ENCODE measurements around the gene OXER1. TPM values are rescaled to one million over a fixed set of nuclear protein-coding genes. Genes with fewer than 3 reads are reported as not detected.

Gene OXER1
- polyA plus RNA-seq, 2 of the 4 experiments (the other 2 are of a cell fraction): not detected

- Histone ChIP-seq H3K27ac (peak overlapping the region; percentile 88 to 92), H3K4me3 (peak overlapping the region; percentile 45), H3K4me1 (peaks cover 10% of the 10 kb centered on the region), H3K4me2 (peak overlapping the region; percentile 78), H3K9me3 (no peaks in the 10 kb centered on the region)
- CTCF ChIA-PET: interaction anchor here (0.6 to 5.7 kb wide), 17 partner anchors 9 to 776 kb away, joined by 3 to 56 read pairs (median 4); no protein-coding TSS in a partner anchor
- 4% methylated on average over 38 of the region's 83 CpGs for whole genome bisulfite sequencing (ENCODE audit: missing lambda C conversion rate)
- POLR2A ChIA-PET: interaction anchor here (0.6 to 2.7 kb wide), 23 partner anchors 9 to 802 kb away, joined by 3 to 24 read pairs (median 4); partner anchors contain the start of genes THADA and ZFP36L2
- FAIRE-seq (no peak), DNase-seq (ENCODE audit: low read depth in 1 of 2, low spot score in 1 of 2) (peak; percentile 92 to 98), ATAC-seq (peak; percentile 84 to 88)
- TF ChIP-seq MAX (IDR thresholded peaks at IDR 0.05) (peak; percentile 77), POLR2AphosphoS2 (conservative IDR thresholded peaks at IDR 0.05; ENCODE audit: low read length) (no peak), ATOH8 (CRISPR knock-in tag; IDR thresholded peaks at IDR 0.05; ENCODE audit: low read depth) (no peak), FOSB (CRISPR knock-in tag; IDR thresholded peaks at IDR 0.05) (no peak), ZNF302 (CRISPR knock-in tag; IDR thresholded peaks at IDR 0.05) (no peak), KDM5A (IDR thresholded peaks at IDR 0.05) (no peak), POLR2A (IDR thresholded peaks at IDR 0.05; ENCODE audit: low read length) (peak; percentile 87), MAFK (IDR thresholded peaks at IDR 0.05; ENCODE audit: partially characterized antibody) (no peak), ZFP36 (IDR thresholded peaks at IDR 0.05; ENCODE audit: borderline replicate concordance, partially characterized antibody) (no peak), RCOR1 (IDR thresholded peaks at IDR 0.05; ENCODE audit: low read depth, low read length) (no peak; the same call in 1 of the 2 replicates), EP300 (IDR thresholded peaks at IDR 0.05) (no peak), JUNB (IDR thresholded peaks at IDR 0.05) (no peak), HOXA7 (CRISPR knock-in tag; IDR thresholded peaks at IDR 0.05) (no peak), SREBF2 (IDR thresholded peaks at IDR 0.05) (peak; percentile 98), RARB (CRISPR knock-in tag; IDR thresholded peaks at IDR 0.05) (no peak), ZSCAN20 (CRISPR knock-in tag; IDR thresholded peaks at IDR 0.05) (no peak), CTCF (IDR thresholded peaks at IDR 0.05) (peak; percentile 3; the same call in 1 of the 3 replicates), BCL3 (IDR thresholded peaks at IDR 0.05) (peak; percentile 90; the same call in 2 of the 3 replicates), JUN (IDR thresholded peaks at IDR 0.05) (peak; percentile 91 to 98; a peak in 4 of 5 replicates), RFX5 (IDR thresholded peaks at IDR 0.05) (no peak), NFE2L2 (conservative IDR thresholded peaks at IDR 0.05; ENCODE audit: low read length) (no peak), KDM1A (IDR thresholded peaks at IDR 0.05; ENCODE audit: low read depth) (no peak), EHF (CRISPR knock-in tag; IDR thresholded peaks at IDR 0.05) (no peak), FOXS1 (CRISPR knock-in tag; IDR thresholded peaks at IDR 0.05) (no peak), USF2 (IDR thresholded peaks at IDR 0.05) (peak; percentile 47), SMC3 (IDR thresholded peaks at IDR 0.05) (no peak; the same call in 2 of the 3 replicates), NPAS2 (CRISPR knock-in tag; IDR thresholded peaks at IDR 0.05; ENCODE audit: borderline replicate concordance) (no peak), CEBPB (IDR thresholded peaks at IDR 0.05) (peak; percentile 88 to 93), HEYL (CRISPR knock-in tag; IDR thresholded peaks at IDR 0.05) (no peak), ESRRA (IDR thresholded peaks at IDR 0.05; ENCODE audit: borderline replicate concordance, low read length) (no peak), CHD2 (IDR thresholded peaks at IDR 0.05; ENCODE audit: low read length, partially characterized antibody) (no peak), BHLHE40 (IDR thresholded peaks at IDR 0.05; ENCODE audit: low read depth, low read length) (no peak), PBX3 (IDR thresholded peaks at IDR 0.05) (no peak), HES2 (IDR thresholded peaks at IDR 0.05) (no peak), CBX2 (IDR thresholded peaks at IDR 0.05; ENCODE audit: borderline replicate concordance, low read depth) (no peak), HDAC2 (IDR thresholded peaks at IDR 0.05) (no peak)
These were observed 46.4 kb upstream of the OXER1 start for GRCh38 chr2:42810121-42810970.
